ENCODE data around the gene PUS7. TPM values are rescaled to one million over a fixed set of nuclear protein-coding genes. Genes with fewer than 3 reads are reported as not detected.

The PUS7 gene, protein sequence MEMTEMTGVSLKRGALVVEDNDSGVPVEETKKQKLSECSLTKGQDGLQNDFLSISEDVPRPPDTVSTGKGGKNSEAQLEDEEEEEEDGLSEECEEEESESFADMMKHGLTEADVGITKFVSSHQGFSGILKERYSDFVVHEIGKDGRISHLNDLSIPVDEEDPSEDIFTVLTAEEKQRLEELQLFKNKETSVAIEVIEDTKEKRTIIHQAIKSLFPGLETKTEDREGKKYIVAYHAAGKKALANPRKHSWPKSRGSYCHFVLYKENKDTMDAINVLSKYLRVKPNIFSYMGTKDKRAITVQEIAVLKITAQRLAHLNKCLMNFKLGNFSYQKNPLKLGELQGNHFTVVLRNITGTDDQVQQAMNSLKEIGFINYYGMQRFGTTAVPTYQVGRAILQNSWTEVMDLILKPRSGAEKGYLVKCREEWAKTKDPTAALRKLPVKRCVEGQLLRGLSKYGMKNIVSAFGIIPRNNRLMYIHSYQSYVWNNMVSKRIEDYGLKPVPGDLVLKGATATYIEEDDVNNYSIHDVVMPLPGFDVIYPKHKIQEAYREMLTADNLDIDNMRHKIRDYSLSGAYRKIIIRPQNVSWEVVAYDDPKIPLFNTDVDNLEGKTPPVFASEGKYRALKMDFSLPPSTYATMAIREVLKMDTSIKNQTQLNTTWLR
- 5.8 TPM for total RNA-seq
- 1 to 10 TPM; 2.0 to 4.4 (median 3.4) TPM for polyA plus RNA-seq

DNA sequence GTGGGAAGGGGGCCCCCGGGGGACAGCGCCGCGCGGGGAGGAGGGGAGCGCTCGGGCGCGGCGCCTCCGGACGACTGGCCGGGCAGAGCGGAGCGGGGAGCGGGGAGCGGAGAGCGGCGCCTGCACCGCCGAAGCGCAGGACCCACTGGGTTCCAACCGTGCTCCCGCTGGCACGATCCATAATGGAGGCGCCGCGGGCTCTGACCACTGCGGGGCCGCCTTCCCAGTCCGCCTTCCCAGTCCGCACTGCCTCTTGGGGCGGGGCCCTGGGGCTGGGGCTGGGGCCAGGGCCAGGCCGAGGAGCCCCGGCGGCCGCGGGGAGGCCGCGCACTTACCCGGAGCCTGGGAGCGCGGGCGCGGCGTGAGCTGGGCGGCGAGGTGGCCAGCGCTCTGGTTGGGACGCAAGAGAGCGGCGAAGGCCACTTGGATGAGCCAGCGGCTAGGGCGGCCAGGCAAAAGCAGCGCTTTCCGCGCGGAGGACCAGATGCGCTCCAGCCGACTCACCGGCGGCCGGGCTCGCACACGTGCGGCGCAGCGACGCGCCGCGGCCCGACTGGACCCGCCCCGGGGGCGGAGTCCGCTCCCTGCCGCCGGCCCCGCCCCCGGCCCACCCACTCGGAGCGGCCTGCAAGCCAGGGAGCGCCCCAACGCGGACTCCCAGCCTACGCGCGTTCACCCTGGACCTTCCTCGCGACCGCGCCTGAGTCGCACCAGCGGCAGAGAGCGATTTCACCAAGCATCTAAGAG lies at the start of gene PUS7:
Gene PUS7 (minus strand): TSS at position 555 of the 747 bp plus-strand sequence. CDS start 13,759 bp downstream, outside the sequence.
- peak within 1 kb of the TSS; percentile 69 for H3K4me3 ChIP-seq (ENCODE audit: low read depth, low read length)

DNA sequence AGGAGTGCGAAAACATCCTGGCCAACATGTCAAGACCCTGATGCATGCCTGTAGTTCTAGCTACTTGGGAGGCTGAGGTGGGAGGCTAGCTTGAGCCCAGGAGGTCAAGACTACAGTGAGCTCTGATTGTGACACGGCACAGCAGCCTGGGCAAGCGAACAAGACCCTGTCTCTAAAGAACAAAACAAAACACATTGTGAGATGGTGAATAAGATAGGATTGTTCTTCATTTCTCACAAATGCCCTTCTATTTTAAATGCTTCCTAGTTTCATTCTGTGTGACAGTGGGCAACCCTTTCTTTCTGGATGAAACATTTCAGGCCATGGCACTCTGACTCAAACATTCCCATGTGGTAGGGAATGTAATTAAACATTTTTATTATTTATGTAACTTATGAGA lies 45.8 kb upstream of the PUS7 start:
- Mint-ChIP-seq H3K27me3 (no peaks in the 10 kb centered on the region), H3K4me1 (peaks cover 0 to 12% (median 0%) of the 10 kb centered on the region in 4 donors), H3K27ac (no peak overlapping the region), H3K9me3 (no peaks in the 10 kb centered on the region), H3K4me3 (no peak overlapping the region), H3K36me3 (peaks cover 17% of the 10 kb centered on the region)
- Histone ChIP-seq H3K4me3 (ENCODE audit: low read depth, low read length) (no peak overlapping the region), H3K27ac (ENCODE audit: insufficient read depth, low read length, poor library complexity, severe bottlenecking) (no peak overlapping the region), H3K4me1 (ENCODE audit: control insufficient read depth, insufficient read depth, low read length, poor library complexity, severe bottlenecking) (no peaks in the 10 kb centered on the region), H3K36me3 (ENCODE audit: control insufficient read depth, insufficient read depth, low read length) (peaks cover 50% of the 10 kb centered on the region), H3K27me3 (ENCODE audit: control insufficient read depth, insufficient read depth, low read length) (no peaks in the 10 kb centered on the region), H3K9me3 (ENCODE audit: control insufficient read depth in 2 of 2, low read length in 2 of 2) (no peaks in the 10 kb centered on the region)
- DNase-seq, result no peak
- no peak for ATAC-seq (ENCODE audit: low read depth in 2 of 2)

More for the DNA sequence above, at the start of gene PUS7:
- peaks cover 5% of the 10 kb centered on the region for H3K36me3 Mint-ChIP-seq
- H3K4me3 Mint-ChIP-seq, result peak within 1 kb of the TSS; percentile 90 to 97 (median 94)
- peak; percentile 74 to 87 (median 74) for DNase-seq
- H3K27ac Mint-ChIP-seq, result peak within 1 kb of the TSS in 2 of 3 donors; percentile 80 to 84
- Histone ChIP-seq H3K27me3 (ENCODE audit: control insufficient read depth, insufficient read depth, low read length) (no peaks in the 10 kb centered on the region), H3K9me3 (ENCODE audit: control insufficient read depth in 2 of 2, low read length in 2 of 2) (no peaks in the 10 kb centered on the region), H3K4me1 (ENCODE audit: control insufficient read depth, insufficient read depth, low read length, poor library complexity, severe bottlenecking) (peaks cover 14% of the 10 kb centered on the region), H3K36me3 (ENCODE audit: control insufficient read depth, insufficient read depth, low read length) (no peaks in the 10 kb centered on the region), H3K27ac (ENCODE audit: insufficient read depth, low read length, poor library complexity, severe bottlenecking) (peak within 1 kb of the TSS; percentile 71)
- peak; percentile 92 for ATAC-seq (ENCODE audit: low read depth in 2 of 2)
- no peaks in the 10 kb centered on the region for H3K27me3 Mint-ChIP-seq
- H3K9me3 Mint-ChIP-seq, result no peaks in the 10 kb centered on the region
- peaks cover 0 to 22% (median 10%) of the 10 kb centered on the region in 4 donors for H3K4me1 Mint-ChIP-seq

DNA sequence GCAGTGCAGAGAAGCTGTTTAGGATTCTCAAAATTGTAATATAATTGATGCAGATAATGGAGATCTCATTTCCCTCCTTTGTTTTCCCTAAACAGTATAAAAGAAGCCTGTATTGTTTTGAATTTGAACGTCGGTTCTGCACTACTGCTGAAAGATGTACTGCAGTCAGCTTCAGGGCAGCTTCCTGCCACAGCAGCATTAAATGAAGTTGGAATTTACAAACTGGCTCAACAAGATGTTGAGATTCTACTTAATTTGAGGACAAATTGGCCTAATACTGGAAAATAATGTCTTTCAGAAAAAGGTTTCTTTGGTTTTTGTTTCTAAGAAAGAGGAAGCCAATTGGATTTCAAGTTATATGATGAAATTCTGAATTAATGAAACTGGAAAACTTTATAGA lies 45.0 kb upstream of the PUS7 start:
- H3K36me3 ChIP-seq (ENCODE audit: control insufficient read depth, insufficient read depth, low read length), result peaks cover 58% of the 10 kb centered on the region
- H3K27ac ChIP-seq (ENCODE audit: insufficient read depth, low read length, poor library complexity, severe bottlenecking), result no peak overlapping the region
- DNase-seq (no peak), ATAC-seq (ENCODE audit: low read depth in 2 of 2) (no peak)
- no peaks in the 10 kb centered on the region for H3K4me1 ChIP-seq (ENCODE audit: control insufficient read depth, insufficient read depth, low read length, poor library complexity, severe bottlenecking)
- H3K27me3 Mint-ChIP-seq, result no peaks in the 10 kb centered on the region
- H3K9me3 Mint-ChIP-seq, result no peaks in the 10 kb centered on the region
- H3K4me1 Mint-ChIP-seq, result peaks cover 0 to 13% (median 0%) of the 10 kb centered on the region in 4 donors
- no peak overlapping the region for H3K4me3 ChIP-seq (ENCODE audit: low read depth, low read length)
- H3K9me3 ChIP-seq (ENCODE audit: control insufficient read depth in 2 of 2, low read length in 2 of 2), result no peaks in the 10 kb centered on the region
- H3K4me3 Mint-ChIP-seq, result no peak overlapping the region
- H3K27ac Mint-ChIP-seq, result no peak overlapping the region
- no peaks in the 10 kb centered on the region for H3K27me3 ChIP-seq (ENCODE audit: control insufficient read depth, insufficient read depth, low read length)
- peaks cover 21% of the 10 kb centered on the region for H3K36me3 Mint-ChIP-seq

DNA sequence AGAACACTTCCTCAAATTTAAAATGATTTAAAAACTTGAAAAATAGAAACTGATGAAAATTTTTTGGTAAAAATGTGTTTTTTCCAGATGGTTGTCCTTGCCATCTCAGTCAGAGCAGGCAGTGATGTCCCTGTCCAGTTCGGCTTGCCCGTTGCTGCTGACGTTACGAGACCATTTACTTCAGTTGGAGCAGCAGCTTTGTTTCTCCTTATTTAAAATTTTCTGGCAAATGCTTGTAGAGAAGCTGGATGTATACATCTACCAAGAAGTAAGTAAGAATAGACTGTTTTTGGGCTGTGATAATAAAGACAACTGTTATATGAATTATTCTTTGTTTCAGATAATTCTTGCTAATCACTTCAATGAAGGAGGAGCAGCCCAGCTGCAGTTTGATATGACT lies 43.1 kb upstream of the PUS7 start:
- no peaks in the 10 kb centered on the region for H3K9me3 ChIP-seq (ENCODE audit: control insufficient read depth in 2 of 2, low read length in 2 of 2)
- Mint-ChIP-seq H3K4me3 (no peak overlapping the region), H3K9me3 (no peaks in the 10 kb centered on the region), H3K27ac (no peak overlapping the region), H3K4me1 (peaks cover 0 to 13% (median 0%) of the 10 kb centered on the region in 4 donors), H3K27me3 (no peaks in the 10 kb centered on the region), H3K36me3 (peaks cover 23% of the 10 kb centered on the region)
- ATAC-seq (ENCODE audit: low read depth in 2 of 2) (no peak), DNase-seq (no peak)
- H3K36me3 ChIP-seq (ENCODE audit: control insufficient read depth, insufficient read depth, low read length), result peaks cover 66% of the 10 kb centered on the region
- H3K27me3 ChIP-seq (ENCODE audit: control insufficient read depth, insufficient read depth, low read length), result no peaks in the 10 kb centered on the region
- H3K4me1 ChIP-seq (ENCODE audit: control insufficient read depth, insufficient read depth, low read length, poor library complexity, severe bottlenecking), result no peaks in the 10 kb centered on the region
- H3K27ac ChIP-seq (ENCODE audit: insufficient read depth, low read length, poor library complexity, severe bottlenecking), result no peak overlapping the region
- no peak overlapping the region for H3K4me3 ChIP-seq (ENCODE audit: low read depth, low read length)

DNA sequence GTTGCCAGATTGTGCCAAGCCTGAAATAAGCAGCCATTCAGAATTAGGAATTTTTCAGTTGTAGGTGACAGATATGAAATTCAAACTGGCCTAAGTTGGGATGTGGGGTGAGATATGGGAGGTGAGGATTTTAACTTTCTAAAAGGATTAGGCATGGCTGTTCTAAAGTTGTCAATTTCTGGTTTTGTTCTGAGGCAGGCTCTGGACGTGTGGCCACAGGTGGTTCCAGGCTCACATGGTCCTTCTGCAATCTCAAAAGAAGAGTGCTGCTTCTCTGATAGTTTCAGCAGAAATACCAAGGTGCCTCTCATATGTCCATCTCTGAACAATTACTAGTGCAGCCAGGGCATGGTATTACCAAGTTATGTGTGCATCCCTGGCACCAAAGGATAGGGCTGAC lies 37.9 kb upstream of the PUS7 start:
- H3K9me3 ChIP-seq (ENCODE audit: control insufficient read depth in 2 of 2, low read length in 2 of 2), result no peaks in the 10 kb centered on the region
- Mint-ChIP-seq H3K9me3 (no peaks in the 10 kb centered on the region), H3K36me3 (peaks cover 19% of the 10 kb centered on the region), H3K4me3 (no peak overlapping the region), H3K27me3 (no peaks in the 10 kb centered on the region), H3K4me1 (peaks cover 0 to 4% (median 0%) of the 10 kb centered on the region in 4 donors), H3K27ac (peak overlapping the region in 2 of 3 donors; percentile 74 to 79)
- no peaks in the 10 kb centered on the region for H3K27me3 ChIP-seq (ENCODE audit: control insufficient read depth, insufficient read depth, low read length)
- DNase-seq, result no peak
- no peaks in the 10 kb centered on the region for H3K4me1 ChIP-seq (ENCODE audit: control insufficient read depth, insufficient read depth, low read length, poor library complexity, severe bottlenecking)
- no peak for ATAC-seq (ENCODE audit: low read depth in 2 of 2)
- H3K27ac ChIP-seq (ENCODE audit: insufficient read depth, low read length, poor library complexity, severe bottlenecking), result no peak overlapping the region
- peaks cover 58% of the 10 kb centered on the region for H3K36me3 ChIP-seq (ENCODE audit: control insufficient read depth, insufficient read depth, low read length)
- no peak overlapping the region for H3K4me3 ChIP-seq (ENCODE audit: low read depth, low read length)

DNA sequence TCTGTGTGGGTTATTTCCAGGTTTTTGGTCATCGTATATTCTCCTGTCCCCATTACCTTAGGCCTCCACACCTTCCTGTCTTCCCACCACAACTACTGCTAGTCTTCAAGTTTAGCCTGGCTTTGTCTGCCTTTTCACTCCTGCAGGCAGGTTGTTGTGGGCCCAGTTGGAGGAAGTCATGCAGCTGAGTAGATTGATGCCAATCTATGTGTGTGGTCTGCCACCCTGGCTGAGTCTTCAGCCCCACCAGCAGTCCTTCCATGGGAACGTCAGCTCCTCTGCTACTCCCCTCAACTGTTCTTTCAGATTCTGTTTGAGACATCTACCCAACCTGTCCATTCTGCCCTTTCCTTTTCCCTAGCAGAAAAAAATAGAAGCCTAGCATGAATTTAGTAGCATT lies 16.3 kb upstream of the PUS7 start:
- Mint-ChIP-seq H3K4me1 (peaks cover 14 to 42% (median 21%) of the 10 kb centered on the region in 4 donors), H3K27me3 (no peaks in the 10 kb centered on the region), H3K9me3 (no peaks in the 10 kb centered on the region), H3K4me3 (peak overlapping the region in 1 of 4 donors; percentile 32), H3K36me3 (peaks cover 26% of the 10 kb centered on the region), H3K27ac (no peak overlapping the region)
- H3K27ac ChIP-seq (ENCODE audit: insufficient read depth, low read length, poor library complexity, severe bottlenecking), result no peak overlapping the region
- peaks cover 55% of the 10 kb centered on the region for H3K36me3 ChIP-seq (ENCODE audit: control insufficient read depth, insufficient read depth, low read length)
- H3K9me3 ChIP-seq (ENCODE audit: control insufficient read depth in 2 of 2, low read length in 2 of 2), result no peaks in the 10 kb centered on the region
- DNase-seq, result no peak
- H3K27me3 ChIP-seq (ENCODE audit: control insufficient read depth, insufficient read depth, low read length), result no peaks in the 10 kb centered on the region
- no peak overlapping the region for H3K4me3 ChIP-seq (ENCODE audit: low read depth, low read length)
- no peak for ATAC-seq (ENCODE audit: low read depth in 2 of 2)
- peaks cover 7% of the 10 kb centered on the region for H3K4me1 ChIP-seq (ENCODE audit: control insufficient read depth, insufficient read depth, low read length, poor library complexity, severe bottlenecking)

DNA sequence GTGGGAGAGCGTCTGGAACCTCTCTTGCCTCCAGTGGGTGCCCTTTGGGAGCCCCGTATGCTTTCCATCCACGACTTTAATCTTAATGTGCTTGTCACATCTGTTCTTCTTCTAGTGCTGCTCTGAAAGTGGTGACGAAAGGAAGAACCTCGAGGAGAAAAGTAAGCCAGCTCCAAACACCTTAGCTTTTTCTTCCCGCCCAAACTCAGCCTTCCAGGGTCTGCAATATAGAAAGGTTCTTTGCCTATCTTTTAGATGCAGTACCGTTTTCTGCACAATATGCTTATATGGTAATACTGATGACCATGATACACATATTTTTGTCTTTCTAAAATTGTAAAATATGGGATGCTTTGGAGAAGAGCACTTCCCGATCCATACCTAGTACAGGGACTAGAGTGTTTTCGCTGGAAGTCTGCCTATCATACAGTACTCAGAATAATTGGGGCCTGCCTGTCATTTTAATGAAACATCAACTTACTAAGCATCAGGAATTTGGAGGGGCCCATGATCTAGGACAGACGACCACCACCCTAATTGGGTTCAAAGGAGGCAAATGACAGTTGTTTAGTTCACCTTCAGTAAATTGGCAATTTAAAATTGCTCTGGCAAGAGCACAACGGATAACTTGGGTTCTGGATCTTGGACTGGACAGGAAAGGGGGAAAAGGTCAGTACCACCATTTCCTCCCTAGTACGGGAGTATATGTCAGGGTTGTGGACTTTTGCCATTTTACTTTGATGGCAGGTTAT lies 10.8 kb upstream of the PUS7 start:
- Histone ChIP-seq H3K4me1 (ENCODE audit: control insufficient read depth, insufficient read depth, low read length, poor library complexity, severe bottlenecking) (peaks cover 26% of the 10 kb centered on the region), H3K9me3 (ENCODE audit: control insufficient read depth in 2 of 2, low read length in 2 of 2) (no peaks in the 10 kb centered on the region), H3K4me3 (ENCODE audit: low read depth, low read length) (peak overlapping the region; percentile 97), H3K36me3 (ENCODE audit: control insufficient read depth, insufficient read depth, low read length) (peaks cover 11% of the 10 kb centered on the region), H3K27me3 (ENCODE audit: control insufficient read depth, insufficient read depth, low read length) (no peaks in the 10 kb centered on the region), H3K27ac (ENCODE audit: insufficient read depth, low read length, poor library complexity, severe bottlenecking) (peak overlapping the region; percentile 87)
- Mint-ChIP-seq H3K27me3 (no peaks in the 10 kb centered on the region), H3K4me3 (peak overlapping the region; percentile 90 to 94 (median 94)), H3K9me3 (no peaks in the 10 kb centered on the region), H3K36me3 (peaks cover 7% of the 10 kb centered on the region), H3K27ac (peak overlapping the region in 2 of 3 donors; percentile 83 to 97), H3K4me1 (peaks cover 18 to 60% (median 29%) of the 10 kb centered on the region in 4 donors)
- ATAC-seq (ENCODE audit: low read depth in 2 of 2) (no peak), DNase-seq (no peak)
